Stimulated activated CD8-positive, alpha-beta memory T cell treated with anti-CD3 and anti-CD28 coated beads, Interleukin-12 subunit alpha, Interleukin-12 subunit beta, amount 100 ng/mL, for 24 hours (primary cell): ENCODE data around the gene RDH16.
"Not testable (repeated sequence)": the region's sequence is repeated elsewhere in the genome, so short reads cannot be mapped to it uniquely, and the experiment has no call there.

Experiments used
- DNase-seq: peaks from one replicate; pipeline ENCODE4 v3.0.0-alpha.2; 2020; ENCODE audit errors: extremely low read depth

The RDH16 gene

GRCh38 chr12:56954057-56954957 is 3.1 kb downstream of the RDH16 start:
- DNase-seq = no peak

DNA sequence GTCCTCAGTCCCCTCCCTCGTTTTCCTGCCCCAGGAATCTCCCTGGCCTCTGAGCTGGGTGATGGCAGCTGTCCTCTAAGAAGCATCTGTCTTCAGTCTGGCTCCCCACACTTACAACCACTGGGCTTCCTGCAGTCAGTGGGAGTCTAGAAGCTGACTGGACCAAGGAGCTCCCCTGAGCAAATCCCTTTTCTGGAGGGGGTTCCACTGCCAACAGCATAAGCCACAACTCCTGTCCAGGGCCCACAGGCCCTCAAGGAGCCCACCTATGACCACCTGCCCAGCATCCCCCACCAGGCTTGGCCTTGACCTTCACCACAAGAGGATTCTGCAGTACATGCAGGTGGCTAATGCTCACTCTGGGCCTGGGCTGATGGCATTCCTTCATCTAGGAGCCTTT is 4.1 kb downstream of the RDH16 start:
- no peak for DNase-seq

DNA sequence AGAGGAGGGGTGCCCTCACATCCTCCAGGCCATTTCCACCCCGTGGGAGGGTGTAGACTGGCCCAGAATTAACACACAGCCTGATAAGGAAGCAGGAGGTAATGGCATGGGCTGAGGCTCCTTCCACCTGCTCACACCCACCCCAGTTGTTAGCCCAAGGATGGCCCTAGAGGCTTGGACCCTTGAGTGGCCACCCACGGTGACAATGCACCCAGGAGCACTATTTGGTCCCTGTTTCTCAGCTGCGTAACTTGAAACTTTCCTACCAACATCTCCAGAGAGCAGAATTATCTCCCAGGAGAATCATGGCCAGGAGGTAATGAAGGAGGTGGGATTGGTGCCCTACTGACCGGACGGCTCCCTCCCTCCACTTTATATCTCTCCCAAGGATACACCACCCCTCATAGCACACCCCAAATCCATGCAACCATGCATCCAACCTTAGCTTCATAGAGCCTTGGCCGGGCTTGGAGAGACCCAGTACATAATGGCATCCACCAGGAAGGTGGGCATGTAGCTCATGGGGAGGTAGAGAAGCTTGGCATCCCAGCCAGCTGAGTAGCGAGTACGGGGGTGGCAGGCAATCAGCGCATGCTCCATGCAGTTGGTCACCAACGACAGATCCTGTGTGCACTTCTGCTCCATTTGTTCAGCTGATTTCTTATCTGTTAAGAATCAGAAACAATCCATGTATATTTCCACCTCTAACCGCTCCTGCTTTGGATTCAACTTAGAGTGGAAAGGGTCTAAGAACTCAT is 5.6 kb downstream of the RDH16 start:
- DNase-seq = no peak

- DNase-seq = no peak
These were observed 8.5 kb downstream of the RDH16 start for GRCh38 chr12:56948881-56949280.

DNA sequence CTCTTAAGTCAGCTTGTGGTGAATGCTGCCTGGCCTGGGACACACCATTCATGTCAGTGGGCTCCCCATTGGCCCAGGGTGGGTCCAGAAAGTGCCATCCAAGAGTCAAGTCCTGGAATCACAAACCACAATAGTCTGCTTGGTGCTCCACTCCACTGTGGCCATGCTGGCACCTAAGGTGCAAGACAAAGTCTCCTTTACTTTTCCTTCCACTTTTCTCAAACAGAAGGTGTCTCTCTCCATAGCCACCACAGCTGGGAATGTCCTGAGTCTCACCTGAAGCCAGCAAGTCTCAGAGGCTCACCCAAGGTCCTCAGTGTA is 9.0 kb downstream of the RDH16 start:
- DNase-seq = no peak

DNA sequence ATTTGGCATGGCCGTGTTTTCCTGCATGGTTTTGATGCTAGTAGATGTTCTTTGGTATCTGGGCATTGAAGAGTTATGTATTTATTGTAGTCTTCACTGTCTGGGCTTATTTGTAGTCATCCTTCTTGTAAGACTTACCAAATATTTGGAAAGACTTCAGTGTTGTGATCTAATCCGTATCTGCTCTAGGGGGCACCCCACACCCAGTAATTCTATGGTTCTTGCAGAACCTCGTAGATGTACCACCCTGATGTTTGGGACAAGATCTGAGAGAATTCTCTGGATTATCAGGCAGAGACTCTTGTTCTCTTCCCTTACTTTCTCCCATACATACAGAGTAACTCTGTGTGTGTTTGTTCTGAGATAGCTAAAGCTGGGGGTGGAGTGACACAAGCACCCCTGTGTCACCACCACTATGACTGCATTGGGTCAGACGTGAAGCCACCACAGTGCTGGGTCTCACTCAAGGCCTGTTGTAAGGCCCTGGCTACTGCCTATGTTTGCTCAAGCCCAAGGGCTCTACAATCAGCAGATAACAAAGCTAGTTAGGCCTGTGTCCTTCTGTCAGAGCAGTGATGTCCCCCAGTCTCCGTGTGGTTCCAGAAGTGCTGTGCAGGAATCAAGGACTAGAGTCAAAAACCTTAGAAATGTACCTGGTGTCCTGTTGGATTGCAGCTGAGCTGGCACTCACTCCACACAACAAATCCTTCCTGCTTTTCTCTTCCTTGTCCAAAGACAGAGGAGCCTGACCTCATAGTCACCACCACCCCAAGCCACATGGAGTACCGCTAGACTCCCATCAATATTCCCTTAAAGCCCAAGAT is 9.6 kb downstream of the RDH16 start:
- no peak for DNase-seq

DNA sequence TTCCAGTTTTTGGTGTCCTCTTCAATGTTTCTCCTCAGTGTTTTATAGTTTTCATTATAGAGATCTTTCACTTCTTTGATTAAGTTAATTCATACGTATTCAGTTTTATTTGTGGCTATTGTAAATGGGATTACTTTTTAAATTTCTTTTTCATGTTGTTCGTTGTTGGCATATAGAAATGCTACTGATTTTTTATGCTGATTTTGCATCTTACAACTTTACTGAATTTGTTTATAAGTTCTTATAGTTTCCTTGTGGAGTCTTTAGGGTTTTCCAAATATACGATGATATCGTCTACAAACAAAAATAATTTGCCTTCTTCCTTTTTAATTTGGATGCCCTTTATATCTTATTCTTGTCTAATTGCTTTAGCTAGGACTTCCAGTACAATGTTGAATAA is 13.5 kb downstream of the RDH16 start:
- no peak for DNase-seq

- not testable (repeated sequence) for DNase-seq
These were observed 14.0 kb downstream of the RDH16 start for GRCh38 chr12:56943374-56943773.

DNA sequence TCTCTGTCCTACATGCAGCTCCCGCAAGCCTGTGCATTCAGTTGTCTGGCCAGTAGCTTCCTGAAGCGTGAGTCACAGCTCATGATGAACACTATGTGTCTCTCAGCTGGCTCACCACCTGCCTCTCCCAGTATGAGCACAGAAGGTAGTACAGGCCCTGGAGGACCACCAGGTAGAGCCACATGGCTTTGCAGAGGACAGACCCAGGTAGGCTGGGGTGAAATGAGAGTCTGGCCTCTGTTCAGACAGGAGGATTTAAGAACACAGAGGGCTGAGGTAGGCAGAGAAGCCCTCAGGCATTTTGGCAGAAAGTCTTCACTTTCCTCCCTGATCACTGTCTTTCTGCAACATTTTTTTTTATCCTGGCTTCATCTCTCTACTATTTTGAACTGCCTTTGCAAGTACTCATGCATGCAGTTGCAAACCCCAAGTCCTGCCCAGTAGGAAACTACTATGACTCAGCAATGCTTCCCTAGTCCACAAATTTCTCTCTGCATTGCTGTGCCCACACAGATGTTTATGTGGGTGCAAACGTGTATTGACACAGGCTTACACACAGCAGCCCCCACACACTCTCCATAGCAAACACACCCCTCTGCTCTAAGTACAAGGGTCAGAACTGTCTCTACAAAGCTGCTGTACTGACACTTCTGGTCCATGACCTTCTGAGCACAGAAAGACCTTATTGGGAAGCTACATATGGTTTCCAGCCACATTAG is 15.9 kb downstream of the RDH16 start:
- no peak for DNase-seq

- not testable (repeated sequence) for DNase-seq
These were observed 16.5 kb downstream of the RDH16 start for GRCh38 chr12:56940942-56941298.

- DNase-seq = no peak
These were observed 21.7 kb downstream of the RDH16 start for GRCh38 chr12:56935752-56936151.

- no peak for DNase-seq
These were observed 22.3 kb downstream of the RDH16 start for GRCh38 chr12:56935157-56935556.

- DNase-seq = no peak
These were observed 23.4 kb downstream of the RDH16 start, which contains the start of gene SDR9C7 for GRCh38 chr12:56933826-56934625. TSS of gene SDR9C7 (minus strand) at chr12:56934408. CDS start at chr12:56934261, 147 bp downstream.

GRCh38 chr12:56932867-56933266 is 24.5 kb downstream of the RDH16 start:
- no peak for DNase-seq

DNA sequence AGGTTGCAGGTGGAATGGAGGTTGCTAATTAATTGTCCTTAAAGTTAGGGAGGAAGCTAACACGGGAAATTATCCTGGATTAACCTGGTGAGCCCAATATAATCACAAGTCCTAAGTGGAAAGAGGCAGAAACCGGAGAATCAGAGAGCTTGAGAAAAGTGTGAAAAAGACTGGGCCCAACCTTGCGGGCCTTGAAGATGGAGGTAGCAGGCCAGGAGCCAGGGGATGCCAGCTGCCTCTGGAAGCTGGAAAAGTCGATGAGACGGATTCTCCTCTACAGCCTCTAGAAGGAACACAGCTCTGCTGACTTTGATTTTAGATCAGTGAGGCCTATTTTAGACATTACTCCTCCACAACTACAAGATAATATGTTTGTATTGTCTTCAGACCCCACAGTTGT is 25.3 kb downstream of the RDH16 start:
- no peak for DNase-seq

GRCh38 chr12:56931474-56931978 is 25.9 kb downstream of the RDH16 start:
- DNase-seq = no peak

DNA sequence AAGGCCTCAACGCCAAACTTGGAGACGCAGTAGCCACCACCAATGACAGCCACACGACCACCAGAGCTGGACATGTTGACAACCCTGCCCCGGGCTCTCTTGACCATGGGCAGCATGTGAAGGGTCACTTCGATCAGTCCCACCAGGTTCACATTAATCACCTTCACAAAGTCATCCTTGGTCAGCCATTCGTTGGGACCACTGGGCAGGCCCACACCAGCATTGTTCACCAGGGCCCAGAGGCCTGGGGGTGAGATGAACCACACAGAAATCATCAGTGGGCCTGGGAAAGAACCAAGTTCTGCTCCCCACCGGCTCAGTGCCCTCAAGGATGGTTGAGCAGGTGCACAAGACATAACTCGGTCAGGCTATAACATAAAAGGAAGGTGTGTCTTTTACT is 27.2 kb downstream of the RDH16 start:
- DNase-seq = no peak

- no peak for DNase-seq
These were observed 27.6 kb downstream of the RDH16 start for GRCh38 chr12:56929780-56930179.

GRCh38 chr12:56928262-56928661 is 29.1 kb downstream of the RDH16 start:
- DNase-seq = no peak

GRCh38 chr12:56927281-56927680 is 30.1 kb downstream of the RDH16 start:
- no peak for DNase-seq

- no peak for DNase-seq
These were observed 35.4 kb downstream of the RDH16 start for GRCh38 chr12:56922031-56922430.
